ENCODE data around the gene USH1C. TPM values are rescaled to one million over a fixed set of nuclear protein-coding genes. Genes with fewer than 3 reads are reported as not detected.

The USH1C gene
- total RNA-seq, 1 donor = not detected

GRCh38 chr11:17449158-17449557 is 95.1 kb downstream of the USH1C start:
- no peak overlapping the region for H3K4me3 ChIP-seq (ENCODE audit: low read length)
- no peaks in the 10 kb centered on the region for H3K27me3 ChIP-seq (ENCODE audit: insufficient read depth, low read length)
- no peaks in the 10 kb centered on the region for H3K9me3 ChIP-seq (ENCODE audit: low read depth, low read length)
- H3K4me1 ChIP-seq (ENCODE audit: insufficient read depth, low read length) = no peaks in the 10 kb centered on the region

- no peaks in the 10 kb centered on the region for H3K9me3 ChIP-seq (ENCODE audit: low read depth, low read length)
- no peaks in the 10 kb centered on the region for H3K27me3 ChIP-seq (ENCODE audit: insufficient read depth, low read length)
- H3K4me1 ChIP-seq (ENCODE audit: insufficient read depth, low read length) = no peaks in the 10 kb centered on the region
- no peak overlapping the region for H3K4me3 ChIP-seq (ENCODE audit: low read length)
Measured at GRCh38 chr11:17446482-17446881, 97.7 kb downstream of the USH1C start.

GRCh38 chr11:17445240-17445795 is 98.9 kb downstream of the USH1C start:
- Histone ChIP-seq H3K27me3 (ENCODE audit: insufficient read depth, low read length) (no peaks in the 10 kb centered on the region), H3K9me3 (ENCODE audit: low read depth, low read length) (no peaks in the 10 kb centered on the region), H3K4me1 (ENCODE audit: insufficient read depth, low read length) (no peaks in the 10 kb centered on the region), H3K4me3 (ENCODE audit: low read length) (no peak overlapping the region)

- Histone ChIP-seq H3K4me1 (ENCODE audit: insufficient read depth, low read length) (no peaks in the 10 kb centered on the region), H3K9me3 (ENCODE audit: low read depth, low read length) (no peaks in the 10 kb centered on the region), H3K27me3 (ENCODE audit: insufficient read depth, low read length) (no peaks in the 10 kb centered on the region), H3K4me3 (ENCODE audit: low read length) (no peak overlapping the region)
Measured at GRCh38 chr11:17443926-17444690, 100.1 kb downstream of the USH1C start.

Other genes with a start within 250 kb of the USH1C start
- 5.1 TPM for gene NCR3LG1, start 192.6 kb downstream of the USH1C start, total RNA-seq
- gene KCNJ11, start 155.8 kb downstream of the USH1C start, total RNA-seq = 0.10 TPM
- gene ABCC8, start 67.6 kb downstream of the USH1C start, total RNA-seq = under 0.01 TPM
- not detected for gene OTOG, start 2.8 kb upstream of the USH1C start, total RNA-seq
- gene MYOD1, start 175.2 kb upstream of the USH1C start, total RNA-seq = not detected
- under 0.01 TPM for gene KCNC1, start 190.4 kb upstream of the USH1C start, total RNA-seq

Data from mononuclear cell (primary cell).